Mucosa of descending colon (tissue), 3 donors: ENCODE data around the gene SIRT5. TPM values are rescaled to one million over a fixed set of nuclear protein-coding genes. Genes with fewer than 3 reads are reported as not detected.
A peak's percentile ranks its signal among the peaks of the same experiment; 100 is the strongest.

ENCODE experiments used
- ATAC-seq: fragments of 200-7000 bp; cut with Tn5 transposase; one replicate; pipeline ENCODE4 v1.9.1; 2020; ENCODE audit warnings: mild to moderate bottlenecking, moderate library complexity
- DNase-seq, 3 donors: peaks; one replicate each; pipeline ENCODE4 v3.0.0-alpha.2; 2020
- H3K36me3 ChIP-seq: fragments of 200-600 bp; one replicate; pipeline ENCODE4 v1.8.0; 2021; ENCODE audit warnings: low read depth, mild to moderate bottlenecking
- H3K4me1 ChIP-seq: fragments of 200-600 bp; one replicate; pipeline ENCODE4 v1.8.0; 2021; ENCODE audit warnings: low read depth, mild to moderate bottlenecking
- H3K4me3 ChIP-seq: fragments of 200-600 bp; one replicate; pipeline ENCODE4 v1.8.0; 2021; ENCODE audit warnings: mild to moderate bottlenecking
- H3K9me3 ChIP-seq: fragments of 200-600 bp; one replicate; pipeline ENCODE4 v1.8.0; 2021; ENCODE audit warnings: mild to moderate bottlenecking
- CTCF ChIP-seq: fragments of 200-600 bp; IDR thresholded peaks from one replicate; pipeline ENCODE4 v1.8.0; 2022; ENCODE audit warnings: antibody characterized with exemption, mild to moderate bottlenecking
- intact Hi-C, 2 donors: fragments of 100-400 bp; cut with DNase I in 1 of 2; cut with micrococcal nuclease in 1 of 2; formaldehyde crosslinking; loops; one replicate each; pipeline versions ENCODE4 v1.11.0 to v1.11.1; 2022; cut with DNase I, micrococcal nuclease
- total RNA-seq, 3 donors: library from RNA; stranded (reverse); fragmentation: NEBNext Ultra II Directional in 2 of 3; extraction: Animal tissue kit (Norgen Biotek cat#: 25700) in 2 of 3; gene quantifications; one replicate each; pipeline versions ENCODE4 v1.2.1 to v1.2.4, GENCODE V29; 2021 to 2023
- donor health status: DM: no; HTN: no; CAD: no; lungs with moderate emphysema.
- donor health status: DM: no; HTN: no; CAD: no.
- donor health status: DM: no; HTN: yes; CAD: no.

Gene SIRT5
- total RNA-seq, 3 donors from 2014 or later, result 15.9 to 21.1 (median 16.5) TPM

GRCh38 chr6:13536796-13537526 lies 37.4 kb upstream of the SIRT5 start:
- peak; percentile 68 for ATAC-seq
- H3K4me1 ChIP-seq, result peaks cover 14% of the 10 kb centered on the region
- intact Hi-C loops, result loop anchor here (10.0 kb wide), 1 partner anchor 202 kb away; no protein-coding TSS in a partner anchor

GRCh38 chr6:13537527-13537897 lies 36.9 kb upstream of the SIRT5 start:
- H3K36me3 ChIP-seq, result no peaks in the 10 kb centered on the region
- ATAC-seq (peak; percentile 31), DNase-seq (no peak)
- no peak overlapping the region for H3K4me3 ChIP-seq
- intact Hi-C loops, result loop anchor here (10.0 kb wide), 1 partner anchor 203 kb away; no protein-coding TSS in a partner anchor
- H3K4me1 ChIP-seq, result peaks cover 11% of the 10 kb centered on the region
- no peaks in the 10 kb centered on the region for H3K9me3 ChIP-seq
- no peak for TF ChIP-seq CTCF

More at GRCh38 chr6:13536796-13537526, 37.4 kb upstream of the SIRT5 start:
- Histone ChIP-seq H3K9me3 (no peaks in the 10 kb centered on the region), H3K4me3 (no peak overlapping the region), H3K36me3 (no peaks in the 10 kb centered on the region)
- TF ChIP-seq CTCF, result no peak
- no peak for DNase-seq

- TF ChIP-seq CTCF, result no peak
- intact Hi-C loops, result loop anchor here (10.0 kb wide), 1 partner anchor 203 kb away; no protein-coding TSS in a partner anchor
- H3K36me3 ChIP-seq, result no peaks in the 10 kb centered on the region
- H3K4me3 ChIP-seq, result no peak overlapping the region
- peak; percentile 53 for ATAC-seq
- no peak for DNase-seq
- H3K4me1 ChIP-seq, result peaks cover 11% of the 10 kb centered on the region
- no peaks in the 10 kb centered on the region for H3K9me3 ChIP-seq
Observed at GRCh38 chr6:13538084-13538483, 36.3 kb upstream of the SIRT5 start.

- no peaks in the 10 kb centered on the region for H3K36me3 ChIP-seq
- ATAC-seq (no peak), DNase-seq (no peak)
- no peaks in the 10 kb centered on the region for H3K9me3 ChIP-seq
- no peak overlapping the region for H3K4me3 ChIP-seq
- intact Hi-C loops, result loop anchor here (10.0 kb wide), 1 partner anchor 204 kb away; no protein-coding TSS in a partner anchor
- TF ChIP-seq CTCF, result no peak
- peaks cover 11% of the 10 kb centered on the region for H3K4me1 ChIP-seq
Observed at GRCh38 chr6:13538600-13538999, 35.8 kb upstream of the SIRT5 start.

GRCh38 chr6:13539572-13539971 lies 34.8 kb upstream of the SIRT5 start:
- Histone ChIP-seq H3K36me3 (no peaks in the 10 kb centered on the region), H3K4me3 (no peak overlapping the region), H3K9me3 (no peaks in the 10 kb centered on the region), H3K4me1 (peaks cover 11% of the 10 kb centered on the region)
- no peak for TF ChIP-seq CTCF
- intact Hi-C loops, result loop anchor here (10.0 kb wide), 1 partner anchor 205 kb away; no protein-coding TSS in a partner anchor
- DNase-seq, result no peak
- ATAC-seq, result no peak
